ENCODE data around the gene TLL2. TPM values are rescaled to one million over a fixed set of nuclear protein-coding genes. Genes with fewer than 3 reads are reported as not detected.

Gene TLL2
- total and polyA plus RNA-seq, 2 donors (not counting 3 experiments of a cell fraction or from before 2014, with no cell fraction given): 0.03 to 0.20 TPM

DNA sequence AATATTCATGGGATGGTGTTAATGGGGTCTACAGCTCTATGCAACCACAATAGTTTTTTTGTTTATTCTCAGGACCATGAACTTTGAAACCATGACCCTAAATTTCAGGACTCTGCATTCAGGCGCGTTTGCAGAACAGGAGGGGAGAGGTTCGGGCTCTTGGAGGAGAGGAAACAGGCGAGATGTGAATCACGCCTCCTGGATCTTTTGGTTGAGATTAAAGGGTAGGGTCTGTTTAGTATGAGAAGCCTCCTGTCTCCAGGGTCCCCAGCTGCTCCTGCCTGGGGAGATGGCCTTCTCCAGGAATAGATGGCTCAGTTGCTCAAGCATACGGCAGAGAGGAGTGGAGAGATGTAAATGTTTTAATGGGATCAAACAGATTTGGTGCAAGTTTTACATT is 18.2 kb downstream of the TLL2 start:
- no peaks in the 10 kb centered on the region for H3K4me1 ChIP-seq (ENCODE audit: control insufficient read depth, extremely low read depth, insufficient read depth, low read length)
- no peaks in the 10 kb centered on the region for H4K20me1 ChIP-seq (replicated peaks; ENCODE audit: control insufficient read depth, extremely low read depth, insufficient read depth, low read length)
- TF ChIP-seq JUN (IDR thresholded peaks at IDR 0.05; ENCODE audit: borderline replicate concordance, insufficient read depth, insufficient read length, low read depth) (no peak), POLR2AphosphoS5 (IDR thresholded peaks at IDR 0.05; ENCODE audit: insufficient read depth, low read depth, low read length) (no peak), GATA2 (IDR thresholded peaks at IDR 0.05; ENCODE audit: insufficient read depth, insufficient read length, low read depth, low read length) (no peak), CTCF (IDR thresholded peaks at IDR 0.05; ENCODE audit: extremely low read depth in 1 of 2, insufficient read depth in 1 of 2, low read depth in 1 of 2, low read length in 2 of 2) (no peak), FOS (IDR thresholded peaks at IDR 0.05; ENCODE audit: borderline replicate concordance, insufficient read depth, low read length) (no peak), EZH2 (IDR thresholded peaks at IDR 0.05; ENCODE audit: borderline replicate concordance, low read depth, low read length, severe bottlenecking) (no peak), MAX (IDR thresholded peaks at IDR 0.05; ENCODE audit: insufficient read depth, insufficient read length) (no peak), MYC (IDR thresholded peaks at IDR 0.05; ENCODE audit: low read depth, low read length) (no peak), POLR2A (IDR thresholded peaks at IDR 0.05; ENCODE audit: low read depth, low read length) (no peak)
- dilution Hi-C loops (cut with MboI; ENCODE audit: extremely low pct_ligation_motif_present, low sequenced_read_pairs): no loop called here
- H3K4me2 ChIP-seq (ENCODE audit: insufficient read depth, low read length): no peak overlapping the region
- no peak for FAIRE-seq
- no peaks in the 10 kb centered on the region for H3K36me3 ChIP-seq (ENCODE audit: control insufficient read depth in 2 of 2, extremely low read depth in 1 of 2, insufficient read depth in 2 of 2, low read length in 2 of 2)
- no peaks in the 10 kb centered on the region for H3K9me3 ChIP-seq (replicated peaks; ENCODE audit: control insufficient read depth, insufficient read depth, low read length)
- no peaks in the 10 kb centered on the region for H3K9me1 ChIP-seq (replicated peaks; ENCODE audit: control insufficient read depth, extremely low read depth, insufficient read depth, low read length)
- H3K4me3 ChIP-seq (replicated peaks in 1 of 3; ENCODE audit: insufficient read depth in 1 of 3, low read depth in 1 of 3, low read length in 3 of 3): no peak overlapping the region
- ChIA-PET POLR2A (no interaction called here), CTCF (interaction anchor here (1.1 to 1.2 kb wide), 2 partner anchors 18 to 125 kb away, joined by 3 to 7 read pairs; partner anchors contain the start of gene TLL2)
- DNase-seq (ENCODE audit: low read depth, low spot score): no peak
- no peak overlapping the region for H2AFZ ChIP-seq (ENCODE audit: low read depth, low read length)
- intact Hi-C loops (cut with micrococcal nuclease): no loop called here
- H3K9ac ChIP-seq (replicated peaks; ENCODE audit: extremely low read depth, insufficient read depth, low read length): no peak overlapping the region
- H3K79me2 ChIP-seq (ENCODE audit: control insufficient read depth, insufficient read depth, low read length): no peaks in the 10 kb centered on the region
- no TSS peak for BruUV-seq (replicated peaks)
- H3K27me3 ChIP-seq (ENCODE audit: control insufficient read depth in 2 of 2, insufficient read depth in 2 of 2, low read length in 2 of 2): no peaks in the 10 kb centered on the region
- no peak overlapping the region for H3K27ac ChIP-seq (ENCODE audit: insufficient read depth, low read depth, low read length)
